Sigmoid colon (tissue), 4 donors: ENCODE measurements around the gene LUZP1.
A peak's percentile ranks its signal among the peaks of the same experiment; 100 is the strongest.

Experiments
- CTCF ChIP-seq, 4 experiments: fragments of 450-650 bp in 3 of 4; fragments of 200-600 bp in 1 of 4; IDR thresholded peaks; one replicate each; pipeline ENCODE4 v1.5.1; 2016 to 2019; ENCODE audit warnings: antibody characterized with exemption in 4 of 4, mild to moderate bottlenecking in 3 of 4, moderate library complexity in 2 of 4
- POLR2AphosphoS5 ChIP-seq, 4 donors: sonication (generic); formaldehyde crosslinking; IDR thresholded peaks; one replicate each; pipeline ENCODE4 v1.6.1; 2017; ENCODE audit warnings: antibody characterized with exemption in 4 of 4

GRCh38 chr1:23084880-23085279 is 83.8 kb downstream of the LUZP1 start:
- no peak for TF ChIP-seq CTCF (IDR thresholded peaks at IDR 0.05)
- peak in 1 of 4 donors; percentile 6 for TF ChIP-seq POLR2AphosphoS5 (IDR thresholded peaks at IDR 0.05)
